OCI-LY1 (cell line): Measurements from ENCODE around the gene TATDN2.

ENCODE experiments used
- H2AFZ ChIP-seq: fragments of 200-600 bp; sonication (generic), shearing (Covaris generic); 2 replicates; pipeline ENCODE4 v1.6.0; 2014; ENCODE audit warnings: antibody characterized with exemption, mild to moderate bottlenecking, low read length
- H3F3A ChIP-seq: fragments of 200-600 bp; sonication (generic), shearing (Covaris generic); 2 replicates; pipeline ENCODE4 v1.6.0; 2014; ENCODE audit warnings: mild to moderate bottlenecking, antibody characterized with exemption, low read length, moderate library complexity; ENCODE audit not compliant: insufficient read depth
- H3K27ac ChIP-seq: fragments of 200-600 bp; sonication (generic); 2 replicates; pipeline ENCODE4 v1.5.1; 2014; ENCODE audit warnings: low read length, mixed run types, mild to moderate bottlenecking, low read depth; ENCODE audit not compliant: poor library complexity, severe bottlenecking
- H3K27me3 ChIP-seq: fragments of 200-600 bp; sonication (generic); 2 replicates; pipeline ENCODE4 v1.6.0; 2014; ENCODE audit warnings: antibody characterized with exemption, mild to moderate bottlenecking, low read length, moderate library complexity; ENCODE audit not compliant: insufficient read depth
- H3K36me3 ChIP-seq: fragments of 200-600 bp; sonication (generic); 2 replicates; pipeline ENCODE4 v1.6.1; 2014; ENCODE audit warnings: mild to moderate bottlenecking, antibody characterized with exemption, low read length, moderate library complexity, mixed read lengths; ENCODE audit not compliant: insufficient read depth
- H3K4me1 ChIP-seq: fragments of 200-600 bp; sonication (generic); 2 replicates; pipeline ENCODE4 v1.5.1; 2014; ENCODE audit warnings: mild to moderate bottlenecking, low read length, moderate library complexity; ENCODE audit not compliant: insufficient read depth, severe bottlenecking
- H3K4me2 ChIP-seq: fragments of 200-600 bp; sonication (generic), shearing (Covaris generic); 2 replicates; pipeline ENCODE4 v1.6.1; 2014; ENCODE audit warnings: low read length
- H3K4me3 ChIP-seq: fragments of 200-600 bp; sonication (generic); 2 replicates; pipeline ENCODE4 v1.5.1; 2014; ENCODE audit warnings: low read length, low read depth, mild to moderate bottlenecking, mixed read lengths; ENCODE audit not compliant: poor library complexity, severe bottlenecking
- H3K79me2 ChIP-seq: fragments of 200-600 bp; shearing (Covaris generic); 2 replicates; pipeline ENCODE4 v1.6.1; 2016; ENCODE audit warnings: mixed run types, low read length, mixed read lengths; ENCODE audit not compliant: insufficient read depth
- H3K9ac ChIP-seq: fragments of 200-600 bp; sonication (generic), shearing (Covaris generic); 2 replicates; pipeline ENCODE4 v1.6.1; 2014; ENCODE audit warnings: mild to moderate bottlenecking, low read length, mixed read lengths
- H3K9me2 ChIP-seq: fragments of 200-600 bp; sonication (generic), shearing (Covaris generic); 2 replicates; pipeline ENCODE4 v1.6.1; 2014; ENCODE audit warnings: low read depth, mild to moderate bottlenecking, low read length, mixed read lengths
- H3K9me3 ChIP-seq: fragments of 200-600 bp; shearing (Covaris generic); 2 replicates; pipeline ENCODE4 v1.6.1; 2014; ENCODE audit warnings: low read length, mixed read lengths
- H4K20me1 ChIP-seq: fragments of 200-600 bp; sonication (generic), shearing (Covaris generic); 2 replicates; pipeline ENCODE4 v1.6.0; 2016; ENCODE audit warnings: mild to moderate bottlenecking, low read length; ENCODE audit not compliant: insufficient read depth
- CTCF ChIP-seq: fragments of 200-600 bp; sonication (generic), shearing (Covaris generic); IDR thresholded peaks from 2 replicates; pipeline ENCODE4 v1.5.1; 2017; ENCODE audit warnings: mild to moderate bottlenecking, antibody characterized with exemption, low read length, moderate library complexity, mixed read lengths
- EZH2 ChIP-seq: fragments of 200-600 bp; sonication (generic), shearing (Covaris generic); IDR thresholded peaks from 2 replicates; pipeline ENCODE4 v1.8.0; 2017; ENCODE audit warnings: borderline replicate concordance, mixed run types, mild to moderate bottlenecking, antibody characterized with exemption, low read length, moderate library complexity, mixed read lengths

TATDN2 gene

GRCh38 chr3:10305331-10305902 is 57.2 kb downstream of the TATDN2 start:
- Histone ChIP-seq H3K9ac (no peak overlapping the region), H3K9me3 (no peaks in the 10 kb centered on the region), H3K9me2 (no peaks in the 10 kb centered on the region), H3K36me3 (peaks cover 92% of the 10 kb centered on the region), H2AFZ (no peak overlapping the region), H3K27ac (no peak overlapping the region), H3K4me2 (no peak overlapping the region), H3F3A (no peaks in the 10 kb centered on the region; the same call in 1 of the 2 replicates), H3K4me3 (no peak overlapping the region), H3K4me1 (no peaks in the 10 kb centered on the region), H3K79me2 (no peaks in the 10 kb centered on the region), H3K27me3 (no peaks in the 10 kb centered on the region), H4K20me1 (no peaks in the 10 kb centered on the region)
- TF ChIP-seq CTCF (no peak), EZH2 (no peak)

GRCh38 chr3:10306156-10306555 is 57.9 kb downstream of the TATDN2 start:
- Histone ChIP-seq H4K20me1 (no peaks in the 10 kb centered on the region), H3K9me2 (no peaks in the 10 kb centered on the region), H3K9me3 (no peaks in the 10 kb centered on the region), H3K27me3 (no peaks in the 10 kb centered on the region), H3K36me3 (peaks cover 92% of the 10 kb centered on the region), H3F3A (no peaks in the 10 kb centered on the region; the same call in 1 of the 2 replicates), H3K4me2 (no peak overlapping the region), H3K79me2 (no peaks in the 10 kb centered on the region), H2AFZ (no peak overlapping the region), H3K9ac (no peak overlapping the region), H3K4me1 (no peaks in the 10 kb centered on the region), H3K27ac (no peak overlapping the region), H3K4me3 (no peak overlapping the region)
- TF ChIP-seq CTCF (no peak), EZH2 (no peak)

GRCh38 chr3:10308678-10309077 is 60.4 kb downstream of the TATDN2 start:
- Histone ChIP-seq H3K36me3 (peaks cover 92% of the 10 kb centered on the region), H3K9ac (no peak overlapping the region), H3K9me2 (no peaks in the 10 kb centered on the region), H3K4me2 (no peak overlapping the region), H3K4me3 (no peak overlapping the region), H4K20me1 (no peaks in the 10 kb centered on the region), H3K9me3 (no peaks in the 10 kb centered on the region), H2AFZ (no peak overlapping the region), H3F3A (no peaks in the 10 kb centered on the region; the same call in 1 of the 2 replicates), H3K4me1 (no peaks in the 10 kb centered on the region), H3K27ac (no peak overlapping the region), H3K27me3 (no peaks in the 10 kb centered on the region), H3K79me2 (no peaks in the 10 kb centered on the region)
- no peak for TF ChIP-seq CTCF
- no peak for TF ChIP-seq EZH2
